TTC549 (cell line): ENCODE results near the gene UQCR10.

Experiments used
- FAIRE-seq: peaks from 2 replicates; lab custom pipeline; 2012; peaks lifted over from hg19 to GRCh38; lab: Jason Lieb, UNC

Gene UQCR10

GRCh38 chr22:29767171-29768051 lies at the start of gene UQCR10:
Gene UQCR10 (plus strand): TSS chr22:29767369. CDS start chr22:29767399, 30 bp downstream.
- FAIRE-seq = no peak

DNA sequence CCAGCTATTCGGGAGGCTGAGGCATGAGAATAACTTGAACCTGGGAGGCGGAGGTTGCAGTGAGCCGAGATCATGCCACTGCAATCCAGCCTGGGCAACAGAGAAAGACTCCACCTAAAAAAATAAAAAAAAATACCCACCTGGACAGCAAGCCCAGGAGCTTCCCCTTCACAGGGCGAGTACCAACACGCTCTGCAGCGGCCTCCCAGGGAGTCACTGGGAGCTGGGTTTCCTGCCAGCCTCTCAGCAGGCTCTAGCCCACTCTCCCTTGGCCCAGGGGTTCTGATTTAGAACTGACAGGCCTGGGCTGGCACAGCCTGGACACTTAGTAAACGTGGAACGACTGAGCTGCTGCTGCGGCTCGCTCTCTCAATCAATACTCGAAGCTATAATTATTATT lies 49.4 kb upstream of the UQCR10 start:
- FAIRE-seq = no peak

DNA sequence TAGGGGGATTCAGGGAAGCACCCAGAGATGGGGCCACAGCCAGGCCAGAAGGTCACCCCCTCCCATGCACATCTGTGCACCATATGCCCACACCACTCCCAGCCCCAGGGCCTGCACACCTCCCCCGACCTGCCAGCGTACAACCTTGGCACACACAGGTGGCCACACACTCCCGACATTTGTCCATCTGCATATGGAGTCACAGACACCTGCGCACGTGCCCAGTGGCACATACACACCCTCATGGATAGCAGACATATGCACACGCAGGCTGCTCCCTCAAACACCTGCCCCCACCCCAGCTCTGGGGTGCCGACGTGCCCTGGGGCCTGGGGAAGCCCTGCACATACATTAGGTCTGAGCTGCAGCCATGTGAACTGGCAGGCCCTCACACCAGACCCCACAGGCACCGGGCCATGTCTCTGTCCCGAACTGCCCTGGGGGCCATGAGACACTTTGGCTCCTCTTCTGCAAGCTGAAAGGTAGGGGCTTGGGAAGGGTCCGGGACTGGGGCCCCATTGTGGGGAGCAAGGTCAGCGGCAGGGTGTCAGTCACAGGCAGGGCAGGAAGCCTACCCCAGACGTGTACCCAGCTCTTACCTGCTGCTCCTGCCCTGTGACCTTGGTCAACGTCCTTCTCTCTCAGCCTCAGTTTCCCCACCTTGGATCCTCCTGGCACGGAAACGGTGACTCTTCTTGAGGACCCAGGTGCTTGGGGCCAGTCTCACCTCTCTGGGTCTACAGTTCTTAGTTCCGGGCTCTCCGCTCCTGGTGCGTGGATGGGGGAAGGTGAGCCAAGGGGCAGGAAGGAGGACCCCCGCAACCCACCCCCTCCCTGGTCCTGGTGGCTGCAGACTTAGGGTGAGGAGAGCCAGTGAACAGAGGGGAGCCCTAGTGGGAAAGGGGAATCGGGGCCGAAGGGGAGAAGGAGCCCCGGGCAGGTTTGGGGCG lies 47.9 kb upstream of the UQCR10 start:
- no peak for FAIRE-seq

DNA sequence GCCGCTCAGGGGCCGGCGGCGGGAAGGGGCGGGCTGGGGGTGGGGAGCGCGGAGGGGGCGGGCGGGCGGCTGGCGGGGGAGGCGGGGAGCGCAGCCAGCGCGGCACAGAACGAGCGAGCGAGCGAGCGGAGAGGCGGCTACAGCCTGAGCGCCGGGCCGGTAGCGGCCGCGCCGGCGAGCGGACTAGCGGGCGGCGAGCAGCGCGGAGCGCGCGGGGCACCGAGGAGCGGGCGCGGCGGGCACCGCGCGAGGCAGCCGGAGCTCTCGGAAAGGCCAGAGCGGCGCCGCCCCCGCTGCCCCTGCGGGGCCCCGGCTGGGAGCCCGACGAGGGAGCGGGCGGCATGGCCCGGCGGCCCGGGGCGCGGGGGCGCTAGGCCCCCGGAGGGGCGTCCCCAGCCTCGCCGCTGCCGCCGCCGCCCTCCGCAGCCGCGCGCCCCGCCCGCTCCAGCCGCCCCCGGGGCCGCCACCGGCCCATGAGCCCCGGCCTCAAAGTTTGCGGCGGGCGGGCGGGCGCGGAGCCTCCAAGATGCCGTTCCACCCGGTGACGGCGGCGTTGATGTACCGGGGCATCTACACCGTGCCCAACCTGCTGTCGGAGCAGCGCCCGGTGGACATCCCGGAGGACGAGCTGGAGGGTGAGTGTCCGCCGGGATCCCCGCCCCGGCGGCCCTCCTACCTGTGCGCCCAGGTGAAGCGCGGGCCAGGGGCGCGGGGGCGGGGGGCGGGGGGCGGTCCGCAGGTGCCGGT lies 47.1 kb upstream of the UQCR10 start, which contains the start of gene CABP7:
TSS of gene CABP7 (plus strand) at position 105 of the 747 bp plus-strand sequence. CDS start at position 527, 422 bp downstream.
- FAIRE-seq = no peak

DNA sequence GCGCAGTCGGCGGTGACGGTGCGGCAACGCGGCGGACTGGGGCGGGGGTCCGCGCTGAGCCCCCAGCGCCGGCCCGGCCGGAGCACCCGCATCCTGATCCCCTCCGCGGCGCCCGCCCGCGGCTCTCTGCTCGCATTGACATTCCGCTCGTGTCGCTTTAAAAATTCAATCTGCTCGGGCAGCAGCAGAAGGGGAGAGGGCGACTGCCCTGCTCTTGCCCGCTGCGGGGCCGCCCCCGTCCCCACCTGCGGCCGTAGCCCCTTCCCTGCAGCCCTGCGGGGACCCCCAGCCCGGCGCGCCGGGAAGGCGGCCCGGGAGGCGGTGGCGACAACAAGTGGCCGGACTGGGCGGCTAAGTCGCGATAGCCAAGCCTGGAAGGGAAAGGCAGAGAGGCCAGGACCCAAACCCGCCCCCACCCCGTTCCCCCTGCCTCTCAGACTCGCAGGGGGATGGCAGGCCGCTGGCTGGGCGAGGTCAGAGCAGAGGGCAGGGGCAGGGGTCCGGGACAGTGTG lies 46.3 kb upstream of the UQCR10 start:
- FAIRE-seq = no peak

- FAIRE-seq = no peak
Measured at GRCh38 chr22:29722151-29722550, 45.0 kb upstream of the UQCR10 start.

DNA sequence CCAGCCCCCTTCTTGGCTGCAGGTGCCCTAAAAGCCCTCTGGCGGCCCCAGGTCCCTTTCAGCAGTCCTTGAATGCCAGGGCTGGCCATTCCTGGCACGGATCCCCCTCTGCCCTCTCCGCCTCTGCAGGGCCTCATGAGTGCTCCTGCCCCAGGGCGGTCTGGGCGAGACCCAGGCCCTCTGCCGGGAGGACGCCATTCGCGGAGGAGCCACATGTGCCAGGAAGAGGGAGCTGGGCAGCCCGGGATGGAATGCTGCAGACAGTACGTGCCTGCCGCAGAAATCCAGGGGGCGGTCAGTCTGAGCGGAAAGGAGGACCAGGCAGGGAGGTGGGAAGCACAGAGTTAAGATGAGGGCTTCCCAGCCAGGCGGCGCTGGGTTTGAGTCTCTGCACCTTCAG lies 44.6 kb upstream of the UQCR10 start:
- FAIRE-seq = no peak

- FAIRE-seq = no peak
Measured at GRCh38 chr22:29723766-29724165, 43.4 kb upstream of the UQCR10 start.

- FAIRE-seq = no peak
Measured at GRCh38 chr22:29724843-29725242, 42.3 kb upstream of the UQCR10 start.

- FAIRE-seq = no peak
Measured at GRCh38 chr22:29726106-29726505, 41.1 kb upstream of the UQCR10 start.

DNA sequence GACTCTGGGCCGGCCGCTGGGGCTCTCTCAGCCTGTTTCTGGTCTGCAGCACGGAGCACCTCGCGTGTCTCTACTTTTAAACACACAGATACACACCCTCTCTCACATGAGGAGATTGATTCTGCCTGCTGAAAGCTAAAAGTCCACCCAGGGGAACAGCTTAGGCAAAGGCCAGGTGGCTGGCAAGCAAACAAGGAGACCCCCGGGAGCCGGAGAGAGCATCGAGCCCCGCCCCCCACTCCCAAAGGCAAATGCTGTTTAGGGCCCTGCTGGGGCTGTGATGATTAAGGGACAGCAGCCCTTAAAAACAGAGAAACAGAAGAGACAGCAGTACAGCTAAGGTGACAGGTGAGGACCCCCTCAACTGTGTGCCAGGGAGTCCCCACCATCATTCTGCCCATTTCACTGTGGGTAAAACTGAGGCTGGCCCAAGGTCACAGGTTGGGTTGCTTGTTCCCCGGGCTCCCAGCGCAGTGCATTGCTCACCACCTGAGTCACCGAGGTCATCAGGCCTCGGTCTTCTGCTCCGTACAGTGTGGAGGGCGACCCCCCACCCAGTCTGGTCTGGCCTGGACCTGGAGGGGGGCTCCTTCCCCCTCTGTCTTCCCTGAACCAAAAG lies 40.5 kb upstream of the UQCR10 start:
- no peak for FAIRE-seq

- no peak for FAIRE-seq
Measured at GRCh38 chr22:29727131-29727523, 40.0 kb upstream of the UQCR10 start.

DNA sequence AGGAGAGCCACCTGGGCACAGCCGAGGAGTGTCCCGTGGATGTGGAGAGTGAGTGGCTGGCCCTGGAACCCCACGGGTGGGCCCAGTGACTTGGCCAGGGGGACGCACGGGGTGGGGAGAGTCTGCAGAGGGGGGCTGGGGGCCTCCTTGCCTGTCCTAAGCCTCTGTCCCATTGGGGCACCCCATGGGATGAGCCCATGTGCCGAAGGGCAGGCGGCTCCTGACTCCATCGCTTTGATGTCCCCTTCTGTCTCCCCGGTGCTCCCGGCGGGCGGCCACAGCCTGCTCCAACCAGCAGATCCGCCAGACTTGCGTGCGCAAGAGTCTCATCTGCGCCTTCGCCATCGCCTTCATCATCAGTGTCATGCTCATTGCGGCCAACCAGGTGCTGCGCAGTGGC lies 38.0 kb upstream of the UQCR10 start:
- no peak for FAIRE-seq

- no peak for FAIRE-seq
Measured at GRCh38 chr22:29731058-29731850, 35.9 kb upstream of the UQCR10 start.

DNA sequence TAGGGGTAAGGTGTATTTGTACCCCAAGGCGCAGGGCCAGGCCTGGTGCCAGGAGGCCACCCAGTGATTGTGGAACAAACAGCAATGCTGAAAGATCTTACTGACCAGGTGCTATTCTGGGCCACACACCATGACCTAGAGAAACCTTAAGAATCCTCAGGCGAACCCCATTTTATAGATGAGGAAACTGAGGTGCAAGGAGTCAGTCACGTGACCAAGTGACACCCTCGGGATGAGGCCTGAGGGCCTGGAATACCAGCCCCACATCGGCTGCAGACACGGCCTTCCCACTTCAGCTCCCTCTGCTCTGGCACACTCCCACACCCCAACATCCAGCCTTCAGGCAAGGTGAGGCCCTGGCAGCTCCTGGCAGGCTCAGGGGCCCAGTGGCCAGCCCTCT lies 34.3 kb upstream of the UQCR10 start:
- no peak for FAIRE-seq

DNA sequence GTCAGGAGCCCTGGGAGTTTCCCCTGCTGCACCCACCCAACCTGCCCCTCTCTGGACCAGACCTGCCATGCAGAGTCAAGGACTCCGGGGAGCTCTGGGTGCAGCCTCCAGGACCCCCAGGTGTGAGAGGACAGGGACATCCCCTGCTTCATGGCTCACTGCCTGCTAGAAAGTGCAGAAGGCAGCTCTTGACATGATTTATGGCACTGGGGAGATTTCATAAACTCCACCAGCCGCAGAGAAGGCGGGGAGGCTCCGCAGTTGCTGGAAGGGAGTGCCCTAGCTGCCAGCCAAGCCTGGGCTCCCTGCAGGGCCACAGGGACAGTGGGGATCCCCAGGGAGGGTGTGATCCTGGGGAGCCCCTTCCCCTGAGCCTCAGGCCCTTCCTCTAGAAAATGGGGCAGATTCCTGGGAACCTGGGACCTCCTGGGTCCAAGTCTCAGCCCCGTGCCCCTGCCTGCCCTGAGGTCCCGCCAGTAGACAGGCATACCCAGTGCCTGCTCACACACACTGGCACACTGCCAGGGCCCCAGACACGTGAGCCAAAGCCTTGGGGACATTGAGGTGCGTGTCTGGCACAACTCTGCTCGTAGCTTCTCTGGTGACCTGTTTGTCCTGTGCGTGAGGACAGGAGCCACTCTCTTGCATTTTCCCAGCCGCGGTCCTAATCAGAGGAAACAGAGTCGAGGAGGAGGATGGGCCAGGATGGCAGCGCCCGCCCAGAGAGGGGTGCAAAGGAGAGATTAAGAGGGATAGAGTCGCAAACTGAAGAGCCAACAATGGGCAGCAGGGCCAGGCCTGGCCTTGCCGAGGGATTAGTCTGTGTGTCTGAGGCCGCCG lies 33.6 kb upstream of the UQCR10 start:
- FAIRE-seq = no peak

DNA sequence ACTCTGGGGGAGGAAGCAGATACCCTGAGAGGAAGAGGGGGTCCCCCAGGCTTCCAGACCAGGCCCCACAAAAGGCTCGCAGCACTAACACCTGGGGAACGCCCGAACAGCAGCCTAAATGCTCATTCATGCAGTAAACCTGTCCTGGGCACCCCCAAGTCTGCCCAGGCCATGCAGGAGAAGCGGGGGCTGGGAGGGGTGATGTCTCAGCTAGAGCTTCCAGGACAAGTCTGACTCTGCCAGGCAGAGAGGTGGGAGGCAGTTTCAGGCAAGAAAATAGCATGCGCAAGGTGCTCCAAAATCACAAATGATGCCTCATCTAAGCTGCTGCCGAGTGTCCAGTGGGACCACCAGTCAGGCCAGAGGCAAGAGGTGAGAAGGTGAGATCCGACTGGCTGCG lies 32.8 kb upstream of the UQCR10 start:
- no peak for FAIRE-seq

DNA sequence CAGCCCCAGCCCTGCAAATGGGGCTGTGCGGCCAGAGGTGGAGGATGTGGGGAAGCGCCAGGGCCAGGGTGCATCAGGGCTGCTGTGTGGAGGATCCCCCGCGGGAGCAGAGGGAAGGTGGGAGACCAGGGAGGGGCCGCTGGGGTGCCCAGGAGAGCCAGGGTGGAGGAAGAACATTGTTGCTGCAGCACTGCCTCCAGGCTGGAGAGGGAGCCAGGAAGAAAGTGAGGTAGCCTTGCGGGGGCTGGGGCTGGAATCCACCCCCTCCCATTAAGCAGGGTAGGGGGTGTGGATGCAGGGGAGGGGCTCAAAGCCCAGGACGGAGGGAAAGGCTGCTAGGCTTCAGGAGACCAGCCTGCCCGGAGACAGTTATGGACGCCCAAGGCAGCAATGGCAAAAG lies 32.3 kb upstream of the UQCR10 start:
- no peak for FAIRE-seq

DNA sequence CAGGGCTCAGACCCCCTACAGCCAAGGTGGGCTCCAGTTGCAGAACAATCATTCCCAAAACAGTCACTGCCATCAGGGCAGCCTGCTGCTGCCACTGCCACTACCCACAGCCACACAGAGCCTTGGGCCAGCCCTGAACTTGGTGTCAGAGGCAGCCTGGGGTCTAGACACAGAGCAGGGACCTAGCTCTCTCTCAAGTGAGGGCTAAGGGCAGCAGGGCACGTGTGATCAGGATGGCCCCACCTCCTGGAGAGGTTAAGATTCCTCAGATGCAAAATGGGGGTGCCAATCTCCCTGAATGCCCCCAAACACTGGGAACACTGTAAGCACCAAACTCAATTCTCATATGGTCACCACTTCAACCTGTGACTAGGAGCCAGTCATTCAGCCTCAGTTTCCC lies 31.8 kb upstream of the UQCR10 start:
- no peak for FAIRE-seq
